Neural progenitor cell (in vitro differentiated cells): ENCODE results near the gene ZFP36L2. TPM values are rescaled to one million over a fixed set of nuclear protein-coding genes. Genes with fewer than 3 reads are reported as not detected.

Source experiments
- DNase-seq: peaks from one replicate; pipeline ENCODE4 v3.0.0-alpha.2; 2016; ENCODE audit warnings: low spot score
- H2AFZ ChIP-seq: fragments of 200-600 bp; sonication (generic); replicated peaks from 2 replicates; pipeline ENCODE4 v1.6.1; 2016; ENCODE audit warnings: antibody characterized with exemption
- H3F3A ChIP-seq: fragments of 200-600 bp; sonication (generic); 2 replicates; pipeline ENCODE4 v1.6.1; 2016; ENCODE audit warnings: antibody characterized with exemption, low read depth
- H3K27ac ChIP-seq: fragments of 200-600 bp; sonication (generic); 2 replicates; pipeline ENCODE4 v1.5.1; 2016; ENCODE audit warnings: mild to moderate bottlenecking
- H3K27me3 ChIP-seq: fragments of 200-600 bp; sonication (generic); 2 replicates; pipeline ENCODE4 v1.6.1; 2016; ENCODE audit warnings: mild to moderate bottlenecking, moderate library complexity
- H3K36me3 ChIP-seq: fragments of 200-600 bp; sonication (generic); 2 replicates; pipeline ENCODE4 v1.5.1; 2016
- H3K4me1 ChIP-seq: fragments of 200-600 bp; sonication (generic); 2 replicates; pipeline ENCODE4 v1.6.1; 2016; ENCODE audit warnings: mixed run types
- H3K4me2 ChIP-seq: fragments of 200-600 bp; sonication (generic); 2 replicates; pipeline ENCODE4 v1.6.1; 2016
- H3K4me3 ChIP-seq: fragments of 200-600 bp; sonication (generic); 2 replicates; pipeline ENCODE4 v1.5.1; 2016
- H3K79me2 ChIP-seq: fragments of 200-600 bp; sonication (generic); 2 replicates; pipeline ENCODE4 v1.6.1; 2016; ENCODE audit warnings: low read depth
- H3K9ac ChIP-seq: fragments of 200-600 bp; sonication (generic); 2 replicates; pipeline ENCODE4 v1.6.1; 2016
- H3K9me3 ChIP-seq: fragments of 200-600 bp; sonication (generic); 2 replicates; pipeline ENCODE4 v1.5.1; 2016; ENCODE audit warnings: low read depth
- H4K20me1 ChIP-seq: fragments of 200-600 bp; sonication (generic); 2 replicates; pipeline ENCODE4 v1.6.1; 2016; ENCODE audit warnings: low read depth
- H3K27ac Mint-ChIP-seq: 3 replicates; pipeline ENCODE4 v1.8.0; 2021; ENCODE audit warnings: mixed read lengths
- H3K27me3 Mint-ChIP-seq: 2 replicates; pipeline ENCODE4 v1.8.0; 2022; ENCODE audit warnings: low read depth, mild to moderate bottlenecking, inconsistent platforms, moderate library complexity, mixed read lengths; ENCODE audit not compliant: insufficient read depth
- H3K36me3 Mint-ChIP-seq: 3 replicates; pipeline ENCODE4 v1.8.0; 2021; ENCODE audit warnings: mixed read lengths
- H3K4me1 Mint-ChIP-seq: 3 replicates; pipeline ENCODE4 v1.8.0; 2021; ENCODE audit warnings: mixed read lengths
- H3K4me3 Mint-ChIP-seq: 3 replicates; pipeline ENCODE4 v1.8.0; 2021; ENCODE audit warnings: mild to moderate bottlenecking, moderate library complexity, mixed read lengths
- H3K9me3 Mint-ChIP-seq: 3 replicates; pipeline ENCODE4 v1.8.0; 2020; ENCODE audit warnings: mixed read lengths
- CTCF ChIP-seq: fragments of 200-600 bp; sonication (generic); IDR thresholded peaks from 2 replicates; pipeline ENCODE4 v1.5.1; 2017; ENCODE audit warnings: antibody characterized with exemption, mild to moderate bottlenecking
- EZH2 ChIP-seq: fragments of 200-600 bp; sonication (generic); IDR thresholded peaks from 2 replicates; pipeline ENCODE4 v1.6.1; 2017; ENCODE audit warnings: antibody characterized with exemption, mild to moderate bottlenecking, moderate library complexity
- EZH2phosphoT487 ChIP-seq: fragments of 200-600 bp; sonication (generic); IDR thresholded peaks from 2 replicates; pipeline ENCODE4 v1.6.1; 2017; ENCODE audit warnings: antibody characterized with exemption
- total RNA-seq: library from RNA; depleted of rRNA; stranded (reverse); fragments of >200 nt; gene quantifications from 2 replicates; pipeline ENCODE4 v1.2.3, GENCODE V29; 2015; ENCODE audit warnings: low replicate concordance

ZFP36L2 gene
- total RNA-seq, 1 donor from 2014 or later: 13.8 TPM

GRCh38 chr2:43174368-43174916 lies 52.0 kb downstream of the ZFP36L2 start:
- H3K9me3 Mint-ChIP-seq: no peaks in the 10 kb centered on the region
- peaks cover 56% of the 10 kb centered on the region for H3K4me1 Mint-ChIP-seq
- Histone ChIP-seq H3K36me3 (no peaks in the 10 kb centered on the region), H3K4me2 (no peak overlapping the region), H3K9me3 (peaks cover 4% of the 10 kb centered on the region), H3K4me3 (no peak overlapping the region), H3K27ac (no peak overlapping the region), H3K27me3 (no peaks in the 10 kb centered on the region), H3F3A (peaks cover 14% of the 10 kb centered on the region), H3K4me1 (peaks cover 11% of the 10 kb centered on the region), H2AFZ (no peak overlapping the region), H3K79me2 (no peaks in the 10 kb centered on the region), H4K20me1 (no peaks in the 10 kb centered on the region), H3K9ac (no peak overlapping the region)
- peak overlapping the region; percentile 16 for H3K4me3 Mint-ChIP-seq
- TF ChIP-seq EZH2 (no peak), CTCF (no peak), EZH2phosphoT487 (no peak)
- H3K27ac Mint-ChIP-seq: peak overlapping the region; percentile 35
- peaks cover 11% of the 10 kb centered on the region for H3K27me3 Mint-ChIP-seq
- DNase-seq: no peak
- H3K36me3 Mint-ChIP-seq: no peaks in the 10 kb centered on the region
